Measurements from ENCODE around the gene DHX30. TPM values are rescaled to one million over a fixed set of nuclear protein-coding genes. Genes with fewer than 3 reads are reported as not detected.
A peak's percentile ranks its signal among the peaks of the same experiment; 100 is the strongest.
"Not testable (repeated sequence)": the region's sequence is repeated elsewhere in the genome, so short reads cannot be mapped to it uniquely, and the experiment has no call there.

Gene DHX30, protein sequence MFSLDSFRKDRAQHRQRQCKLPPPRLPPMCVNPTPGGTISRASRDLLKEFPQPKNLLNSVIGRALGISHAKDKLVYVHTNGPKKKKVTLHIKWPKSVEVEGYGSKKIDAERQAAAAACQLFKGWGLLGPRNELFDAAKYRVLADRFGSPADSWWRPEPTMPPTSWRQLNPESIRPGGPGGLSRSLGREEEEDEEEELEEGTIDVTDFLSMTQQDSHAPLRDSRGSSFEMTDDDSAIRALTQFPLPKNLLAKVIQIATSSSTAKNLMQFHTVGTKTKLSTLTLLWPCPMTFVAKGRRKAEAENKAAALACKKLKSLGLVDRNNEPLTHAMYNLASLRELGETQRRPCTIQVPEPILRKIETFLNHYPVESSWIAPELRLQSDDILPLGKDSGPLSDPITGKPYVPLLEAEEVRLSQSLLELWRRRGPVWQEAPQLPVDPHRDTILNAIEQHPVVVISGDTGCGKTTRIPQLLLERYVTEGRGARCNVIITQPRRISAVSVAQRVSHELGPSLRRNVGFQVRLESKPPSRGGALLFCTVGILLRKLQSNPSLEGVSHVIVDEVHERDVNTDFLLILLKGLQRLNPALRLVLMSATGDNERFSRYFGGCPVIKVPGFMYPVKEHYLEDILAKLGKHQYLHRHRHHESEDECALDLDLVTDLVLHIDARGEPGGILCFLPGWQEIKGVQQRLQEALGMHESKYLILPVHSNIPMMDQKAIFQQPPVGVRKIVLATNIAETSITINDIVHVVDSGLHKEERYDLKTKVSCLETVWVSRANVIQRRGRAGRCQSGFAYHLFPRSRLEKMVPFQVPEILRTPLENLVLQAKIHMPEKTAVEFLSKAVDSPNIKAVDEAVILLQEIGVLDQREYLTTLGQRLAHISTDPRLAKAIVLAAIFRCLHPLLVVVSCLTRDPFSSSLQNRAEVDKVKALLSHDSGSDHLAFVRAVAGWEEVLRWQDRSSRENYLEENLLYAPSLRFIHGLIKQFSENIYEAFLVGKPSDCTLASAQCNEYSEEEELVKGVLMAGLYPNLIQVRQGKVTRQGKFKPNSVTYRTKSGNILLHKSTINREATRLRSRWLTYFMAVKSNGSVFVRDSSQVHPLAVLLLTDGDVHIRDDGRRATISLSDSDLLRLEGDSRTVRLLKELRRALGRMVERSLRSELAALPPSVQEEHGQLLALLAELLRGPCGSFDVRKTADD
- total RNA-seq (ENCODE audit: low replicate concordance) = 70.9 and 116 TPM in 2 replicates

DNA sequence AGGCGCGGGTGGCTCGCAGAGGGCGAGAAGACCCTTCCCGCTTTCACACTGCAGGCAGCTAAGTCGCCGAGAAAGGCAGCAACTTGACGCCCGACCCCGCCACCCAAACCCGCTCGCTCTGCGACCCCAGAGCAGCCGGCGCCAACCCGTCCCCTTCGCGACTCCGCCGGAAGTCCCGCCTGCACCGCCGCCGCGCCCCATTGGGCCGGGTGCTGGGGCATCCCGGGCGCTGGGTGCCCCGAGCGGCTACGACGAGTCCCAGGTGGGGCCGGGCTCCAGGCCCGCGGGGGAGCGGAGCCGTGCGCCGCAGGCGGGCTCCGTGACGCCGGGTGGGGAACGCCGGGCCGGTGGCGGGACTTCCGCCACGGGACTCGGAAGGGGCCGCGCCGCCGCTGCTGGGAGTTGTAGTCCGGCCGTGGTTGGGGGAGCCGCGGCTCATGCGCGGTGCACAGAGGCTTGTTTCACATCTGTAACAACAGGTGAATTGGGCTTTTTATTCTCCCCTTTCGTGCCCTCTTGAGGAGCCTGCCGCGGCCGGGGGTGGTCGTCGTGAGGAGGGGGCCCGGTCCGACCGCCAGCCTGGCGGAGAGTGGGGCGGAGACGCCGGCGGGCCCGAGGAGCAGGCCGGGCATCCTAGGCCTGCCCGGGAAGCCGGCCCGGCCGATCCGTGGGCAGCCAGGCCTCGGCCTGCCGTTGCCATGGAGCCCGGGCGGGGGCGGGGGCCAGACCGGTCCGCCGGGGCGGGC, at the start of gene DHX30:
Gene DHX30 (plus strand): TSS at position 405 of the 746 bp plus-strand sequence. CDS start 7,546 bp downstream, outside the sequence.
- Histone ChIP-seq H3F3A (ENCODE audit: low read depth) (peaks cover 32% of the 10 kb centered on the region), H3K27ac (peak within 1 kb of the TSS; percentile 90), H3K27me3 (no peaks in the 10 kb centered on the region), H3K9me3 (ENCODE audit: low read depth) (no peaks in the 10 kb centered on the region), H2AFZ (replicated peaks) (peak within 1 kb of the TSS; percentile 92), H3K36me3 (no peaks in the 10 kb centered on the region), H3K9ac (peak within 1 kb of the TSS; percentile 96), H4K20me1 (ENCODE audit: low read depth) (peaks cover 4% of the 10 kb centered on the region), H3K4me3 (peak within 1 kb of the TSS; percentile 98), H3K79me2 (ENCODE audit: low read depth) (peaks cover 59% of the 10 kb centered on the region), H3K4me1 (peaks cover 12% of the 10 kb centered on the region), H3K4me2 (peak within 1 kb of the TSS; percentile 96)
- H3K4me1 Mint-ChIP-seq = peaks cover 29% of the 10 kb centered on the region
- peak within 1 kb of the TSS; percentile 97 for H3K4me3 Mint-ChIP-seq
- H3K27ac Mint-ChIP-seq = peak within 1 kb of the TSS; percentile 100
- H3K9me3 Mint-ChIP-seq = no peaks in the 10 kb centered on the region
- peaks cover 5% of the 10 kb centered on the region for H3K36me3 Mint-ChIP-seq
- peak; percentile 91 for DNase-seq (ENCODE audit: low spot score)
- no peak for TF ChIP-seq EZH2phosphoT487 (IDR thresholded peaks at IDR 0.05)
- TF ChIP-seq, protein P1, sequence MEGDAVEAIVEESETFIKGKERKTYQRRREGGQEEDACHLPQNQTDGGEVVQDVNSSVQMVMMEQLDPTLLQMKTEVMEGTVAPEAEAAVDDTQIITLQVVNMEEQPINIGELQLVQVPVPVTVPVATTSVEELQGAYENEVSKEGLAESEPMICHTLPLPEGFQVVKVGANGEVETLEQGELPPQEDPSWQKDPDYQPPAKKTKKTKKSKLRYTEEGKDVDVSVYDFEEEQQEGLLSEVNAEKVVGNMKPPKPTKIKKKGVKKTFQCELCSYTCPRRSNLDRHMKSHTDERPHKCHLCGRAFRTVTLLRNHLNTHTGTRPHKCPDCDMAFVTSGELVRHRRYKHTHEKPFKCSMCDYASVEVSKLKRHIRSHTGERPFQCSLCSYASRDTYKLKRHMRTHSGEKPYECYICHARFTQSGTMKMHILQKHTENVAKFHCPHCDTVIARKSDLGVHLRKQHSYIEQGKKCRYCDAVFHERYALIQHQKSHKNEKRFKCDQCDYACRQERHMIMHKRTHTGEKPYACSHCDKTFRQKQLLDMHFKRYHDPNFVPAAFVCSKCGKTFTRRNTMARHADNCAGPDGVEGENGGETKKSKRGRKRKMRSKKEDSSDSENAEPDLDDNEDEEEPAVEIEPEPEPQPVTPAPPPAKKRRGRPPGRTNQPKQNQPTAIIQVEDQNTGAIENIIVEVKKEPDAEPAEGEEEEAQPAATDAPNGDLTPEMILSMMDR (IDR thresholded peaks at IDR 0.05) = no peak
- TF ChIP-seq EZH2 (IDR thresholded peaks at IDR 0.05) = no peak
- peaks cover 5% of the 10 kb centered on the region for H3K27me3 Mint-ChIP-seq (ENCODE audit: insufficient read depth, low read depth)

DNA sequence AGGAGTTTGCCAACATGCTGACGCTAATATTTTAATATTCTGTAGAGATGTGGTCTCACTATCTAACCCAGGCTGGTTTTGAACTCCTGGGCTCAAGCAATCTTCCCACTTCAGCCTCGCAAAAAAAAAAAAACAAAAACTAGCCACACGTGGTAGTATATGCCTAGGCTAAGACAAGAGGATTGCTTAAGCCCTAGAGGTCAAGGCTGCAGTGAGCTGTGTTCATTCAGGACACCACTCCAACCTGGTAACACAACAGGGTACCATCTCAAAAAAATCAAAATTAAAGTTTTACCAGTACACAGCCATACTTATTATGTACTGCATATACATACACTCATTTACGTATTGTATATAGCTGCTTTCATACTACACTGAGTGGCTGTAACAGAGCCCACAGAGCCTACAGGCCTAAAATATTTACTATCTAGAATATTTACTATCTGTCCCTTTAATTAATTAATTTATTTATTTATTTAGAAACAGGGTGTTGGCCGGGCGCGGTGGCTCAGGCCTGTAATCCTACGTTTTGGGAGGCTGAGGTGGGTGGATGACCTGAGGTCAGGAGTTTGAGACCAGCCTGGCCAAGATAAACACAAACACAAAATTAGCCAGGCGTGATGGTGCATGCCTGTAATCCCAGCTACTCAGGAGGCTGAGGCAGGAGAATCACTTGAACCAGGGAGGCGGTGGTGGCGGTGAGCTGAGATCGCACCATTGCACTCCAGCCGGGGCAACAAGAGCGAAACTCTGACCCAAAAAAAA, 44.5 kb upstream of the DHX30 start:
- Histone ChIP-seq H3K4me1 (no peaks in the 10 kb centered on the region), H3F3A (ENCODE audit: low read depth) (peaks cover 8% of the 10 kb centered on the region), H3K4me2 (no peak overlapping the region), H3K9me3 (ENCODE audit: low read depth) (no peaks in the 10 kb centered on the region), H4K20me1 (ENCODE audit: low read depth) (peaks cover 85% of the 10 kb centered on the region), H3K9ac (no peak overlapping the region), H3K36me3 (no peaks in the 10 kb centered on the region), H3K79me2 (ENCODE audit: low read depth) (peaks cover 100% of the 10 kb centered on the region), H3K27ac (no peak overlapping the region), H3K4me3 (no peak overlapping the region), H3K27me3 (no peaks in the 10 kb centered on the region), H2AFZ (replicated peaks) (no peak overlapping the region)
- TF ChIP-seq EZH2phosphoT487 (IDR thresholded peaks at IDR 0.05) = no peak
- no peak for TF ChIP-seq EZH2 (IDR thresholded peaks at IDR 0.05)
- TF ChIP-seq, protein P1 (IDR thresholded peaks at IDR 0.05) = no peak
- Mint-ChIP-seq H3K27ac (no peak overlapping the region), H3K4me1 (no peaks in the 10 kb centered on the region), H3K9me3 (no peaks in the 10 kb centered on the region), H3K27me3 (ENCODE audit: insufficient read depth, low read depth) (peaks cover 5% of the 10 kb centered on the region), H3K36me3 (peaks cover 23% of the 10 kb centered on the region), H3K4me3 (no peak overlapping the region)
- DNase-seq (ENCODE audit: low spot score) = no peak

DNA sequence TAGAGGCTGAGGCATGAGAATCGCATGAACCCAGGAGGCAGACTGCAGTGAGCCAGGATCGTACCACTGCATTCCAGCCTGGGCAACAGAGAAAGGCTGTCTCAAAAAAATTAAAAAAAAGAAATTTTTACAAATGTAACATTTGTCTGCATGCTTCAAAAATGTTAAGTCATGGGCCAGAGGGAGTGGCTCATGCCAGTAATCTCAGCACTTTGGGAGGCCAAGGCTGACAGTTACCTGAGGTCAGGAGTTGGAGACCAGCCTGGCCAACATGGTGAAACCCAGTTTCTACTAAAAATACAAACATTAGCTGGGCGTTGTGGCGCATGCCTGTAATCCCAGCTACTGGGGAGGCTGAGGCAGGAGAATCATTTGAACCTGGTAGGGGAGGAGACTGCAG, 42.7 kb upstream of the DHX30 start:
- H3K36me3 ChIP-seq, H3K27ac Mint-ChIP-seq: not testable (repeated sequence)
- peaks cover 29% of the 10 kb centered on the region for H3K36me3 Mint-ChIP-seq

More for the DNA sequence above, 42.7 kb upstream of the DHX30 start:
- not testable (repeated sequence) for H2AFZ ChIP-seq (replicated peaks); H3K27me3 Mint-ChIP-seq (ENCODE audit: insufficient read depth, low read depth); H3F3A ChIP-seq (ENCODE audit: low read depth); H3K9me3 Mint-ChIP-seq; H3K4me1 Mint-ChIP-seq; H3K4me3 ChIP-seq; H3K4me2 ChIP-seq; H3K27me3 ChIP-seq; H3K27ac ChIP-seq; H3K4me3 Mint-ChIP-seq; H3K9me3 ChIP-seq (ENCODE audit: low read depth); DNase-seq (ENCODE audit: low spot score); H3K4me1 ChIP-seq; H3K9ac ChIP-seq
- Histone ChIP-seq H3K79me2 (ENCODE audit: low read depth) (peaks cover 100% of the 10 kb centered on the region), H4K20me1 (ENCODE audit: low read depth) (peaks cover 86% of the 10 kb centered on the region)

All from neural progenitor cell (in vitro differentiated cells).